GM18517 (cell line): ENCODE data around the gene TCF3.
A peak's percentile ranks its signal among the peaks of the same experiment; 100 is the strongest.
"Not testable (repeated sequence)": the region's sequence is repeated elsewhere in the genome, so short reads cannot be mapped to it uniquely, and the experiment has no call there.

Experiments used
- ATAC-seq: cut with Tn5 transposase; IDR thresholded peaks from one replicate; pipeline ENCODE4 v1.9.1; 2021; ENCODE audit warnings: mild to moderate bottlenecking, moderate library complexity; ENCODE audit not compliant: unreplicated experiment

Gene TCF3

DNA sequence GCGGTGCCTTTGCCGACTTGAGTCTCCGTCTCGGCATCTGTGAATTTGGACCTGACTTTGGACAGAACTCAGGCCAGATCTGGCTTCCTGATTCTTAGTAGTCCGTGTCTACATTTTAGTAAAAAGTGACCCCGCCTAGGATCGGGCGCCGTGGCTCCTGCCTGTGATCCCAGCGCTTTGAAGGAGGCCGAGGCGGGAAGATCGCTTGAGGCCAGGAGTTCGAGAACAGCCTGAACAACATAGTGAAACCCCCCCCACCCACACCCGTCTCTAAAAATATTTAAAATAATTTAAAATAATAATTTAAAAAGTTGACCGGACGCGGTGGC, 849 bp upstream of the TCF3 start:
- peak; percentile 5 for ATAC-seq

DNA sequence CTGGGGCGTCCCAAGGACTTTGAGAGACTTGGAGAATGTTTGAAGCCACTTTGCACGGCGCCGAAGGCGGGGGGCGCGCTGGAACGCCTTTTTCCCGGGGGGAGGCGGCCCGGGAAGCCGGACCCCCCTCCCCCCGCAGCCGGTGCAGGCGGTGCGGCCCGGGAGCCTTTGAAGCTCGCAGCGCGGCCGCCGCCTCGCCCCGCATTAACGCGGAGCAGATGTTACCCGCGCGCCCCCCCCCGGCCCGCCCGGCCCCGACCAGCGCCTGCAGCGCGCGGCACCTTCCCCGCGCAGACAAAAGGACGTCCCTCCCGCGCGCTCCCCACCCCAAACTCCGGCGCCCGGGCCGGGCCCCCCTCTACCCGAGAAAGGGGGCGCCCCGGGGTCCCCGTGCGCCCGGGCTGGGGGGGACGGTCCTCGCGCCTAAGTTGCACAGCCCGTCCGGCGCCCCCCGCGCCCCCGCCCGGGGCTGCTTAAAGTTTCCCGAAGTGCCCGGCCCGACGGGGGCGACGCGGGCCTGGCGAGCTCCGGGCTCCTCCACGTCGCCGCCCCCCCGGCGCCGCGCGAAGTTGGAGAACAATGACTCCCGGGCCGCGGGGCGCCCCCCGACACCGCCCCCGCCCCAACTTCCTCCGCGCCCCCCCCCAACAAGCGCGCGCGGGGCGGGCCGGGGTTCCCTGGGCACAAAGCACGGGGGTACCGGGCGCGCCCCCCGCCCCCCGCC, 685 bp downstream of the TCF3 start:
- ATAC-seq: no peak

DNA sequence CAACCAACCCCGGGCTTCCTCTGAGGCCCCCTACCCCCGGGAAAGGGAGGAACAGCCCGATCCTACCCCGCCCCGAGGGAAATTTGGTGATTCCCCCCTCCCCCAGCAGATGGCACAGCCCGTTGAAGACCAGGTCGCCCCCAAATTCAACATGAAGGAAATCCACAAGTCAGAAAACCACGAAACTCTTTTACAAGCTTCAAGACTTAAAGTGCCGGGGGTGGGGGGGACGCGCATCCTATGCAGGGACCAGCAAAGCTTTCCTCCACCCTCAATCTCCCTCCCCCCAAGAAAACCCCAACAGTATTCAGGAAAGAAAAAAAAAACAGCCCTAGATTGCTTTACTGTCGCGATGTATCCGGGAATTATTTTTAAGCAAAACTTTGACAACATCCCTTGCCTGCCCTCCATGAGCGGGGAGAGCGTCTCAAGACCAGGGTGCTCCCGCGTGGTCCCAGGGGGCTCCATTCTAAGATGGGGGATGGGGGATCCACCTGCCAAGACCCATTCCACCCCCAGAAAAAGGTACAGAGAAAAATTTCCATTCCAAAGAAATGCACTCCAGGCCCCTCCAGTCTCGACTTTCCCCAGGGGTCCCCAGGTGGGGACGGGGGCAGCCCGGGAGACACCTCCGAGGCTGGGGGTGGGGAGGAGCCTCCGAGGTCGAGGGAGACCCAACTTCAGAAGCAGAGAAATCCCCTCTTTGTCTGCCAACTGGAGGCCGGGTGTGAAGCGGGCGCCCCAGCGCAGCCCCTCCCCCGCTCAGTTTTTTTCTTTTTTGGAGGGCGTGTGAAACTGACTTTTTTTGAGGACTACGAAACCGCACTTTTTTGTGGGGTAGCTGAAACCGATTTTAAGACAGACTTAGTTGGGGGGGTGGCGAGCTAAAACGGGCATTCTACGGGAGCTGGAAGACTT, 1.5 kb downstream of the TCF3 start:
- no peak for ATAC-seq

DNA sequence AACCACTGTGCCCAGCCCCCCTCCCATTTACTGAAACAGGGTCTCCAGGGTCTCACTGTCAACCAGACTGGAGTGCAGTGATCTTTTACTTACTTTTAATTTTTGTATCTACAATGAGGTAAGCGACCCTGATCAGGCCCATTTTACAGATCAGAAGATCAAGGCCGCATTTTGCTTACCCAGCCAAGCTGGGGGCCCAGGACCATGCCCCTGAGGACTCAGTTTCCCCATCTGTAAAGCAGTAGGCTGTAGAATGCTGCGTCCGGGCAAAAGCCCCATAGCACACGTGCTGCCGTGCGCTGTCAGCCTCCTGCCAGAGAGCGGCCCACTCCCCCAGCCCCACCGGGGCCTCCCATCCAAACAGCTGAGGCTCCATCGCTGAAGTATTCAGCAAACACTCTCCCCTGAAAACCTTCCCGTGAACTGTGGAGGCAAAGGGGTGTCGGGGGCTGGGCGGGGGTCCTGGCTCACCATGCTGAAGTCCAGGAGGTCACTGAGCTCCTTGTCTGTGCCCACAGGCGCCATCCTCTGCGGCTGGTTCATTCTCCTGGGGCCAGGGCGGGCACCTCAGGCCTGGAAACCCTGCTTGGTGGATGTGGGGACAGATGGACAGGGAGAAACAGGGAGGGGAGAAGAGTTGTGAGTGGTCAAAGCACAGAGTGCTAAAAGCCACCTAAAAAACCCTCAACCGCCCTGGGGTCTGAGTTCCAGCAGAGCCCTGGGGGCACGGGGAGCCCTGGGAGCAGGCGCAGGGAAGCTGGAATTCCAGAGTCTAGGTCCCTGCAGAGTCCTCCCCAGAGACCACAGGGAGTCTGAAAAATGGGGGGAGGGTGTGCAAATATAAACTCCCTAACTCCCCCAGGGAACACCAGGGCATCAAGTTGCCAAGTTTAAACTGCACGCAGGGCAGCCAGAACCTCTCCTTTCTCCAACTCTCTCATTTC, 2.4 kb downstream of the TCF3 start:
- ATAC-seq: no peak

DNA sequence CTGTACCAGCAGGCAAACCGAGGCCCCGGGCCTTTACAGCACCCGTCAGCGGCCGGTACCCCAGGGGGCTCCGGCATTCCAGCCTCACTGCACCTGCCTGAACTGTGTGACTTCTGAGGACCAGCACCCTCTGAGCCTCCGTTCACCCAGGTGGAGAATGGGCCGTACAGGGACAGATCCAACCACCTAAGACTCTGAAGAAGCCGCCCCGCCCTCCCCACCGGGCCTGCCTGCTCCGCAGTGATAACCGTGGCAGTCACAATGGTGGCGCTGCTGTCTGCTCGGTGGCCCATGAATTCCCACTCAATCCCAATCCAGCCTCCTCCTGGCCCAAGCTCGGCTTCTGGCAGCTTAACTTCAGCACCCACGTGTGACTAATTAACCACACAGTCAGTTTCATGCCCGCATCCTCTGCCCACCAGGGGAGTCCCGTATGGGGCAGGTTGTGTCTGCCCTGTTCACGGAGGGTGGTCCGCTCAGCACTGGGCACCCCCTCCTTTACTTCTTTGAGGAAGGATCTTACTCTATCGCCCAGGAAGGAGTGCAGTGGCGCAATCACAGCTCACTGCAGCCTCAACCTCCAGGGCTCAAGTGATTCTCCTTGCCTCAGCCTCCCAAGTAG, 3.4 kb downstream of the TCF3 start:
- ATAC-seq: no peak

DNA sequence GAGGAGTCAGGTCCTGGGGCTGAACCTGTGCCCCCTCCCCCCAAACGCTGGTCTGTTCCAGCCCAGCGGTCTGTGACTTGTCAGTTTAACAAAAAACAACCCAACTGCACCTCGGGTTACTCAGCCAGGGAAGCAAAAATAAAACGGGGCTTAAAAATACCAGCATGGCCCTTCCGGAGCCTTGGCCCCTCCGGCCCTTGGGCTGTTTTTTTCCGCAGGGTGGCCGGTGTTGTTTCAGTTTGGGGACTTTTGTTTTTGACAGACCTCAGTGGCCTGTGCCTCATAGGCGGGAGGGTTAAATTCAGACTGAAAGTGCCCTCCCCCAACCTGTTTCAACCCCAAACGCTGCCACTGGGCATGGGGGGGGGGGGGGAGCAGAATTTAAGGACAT, 4.0 kb downstream of the TCF3 start:
- ATAC-seq: no peak

DNA sequence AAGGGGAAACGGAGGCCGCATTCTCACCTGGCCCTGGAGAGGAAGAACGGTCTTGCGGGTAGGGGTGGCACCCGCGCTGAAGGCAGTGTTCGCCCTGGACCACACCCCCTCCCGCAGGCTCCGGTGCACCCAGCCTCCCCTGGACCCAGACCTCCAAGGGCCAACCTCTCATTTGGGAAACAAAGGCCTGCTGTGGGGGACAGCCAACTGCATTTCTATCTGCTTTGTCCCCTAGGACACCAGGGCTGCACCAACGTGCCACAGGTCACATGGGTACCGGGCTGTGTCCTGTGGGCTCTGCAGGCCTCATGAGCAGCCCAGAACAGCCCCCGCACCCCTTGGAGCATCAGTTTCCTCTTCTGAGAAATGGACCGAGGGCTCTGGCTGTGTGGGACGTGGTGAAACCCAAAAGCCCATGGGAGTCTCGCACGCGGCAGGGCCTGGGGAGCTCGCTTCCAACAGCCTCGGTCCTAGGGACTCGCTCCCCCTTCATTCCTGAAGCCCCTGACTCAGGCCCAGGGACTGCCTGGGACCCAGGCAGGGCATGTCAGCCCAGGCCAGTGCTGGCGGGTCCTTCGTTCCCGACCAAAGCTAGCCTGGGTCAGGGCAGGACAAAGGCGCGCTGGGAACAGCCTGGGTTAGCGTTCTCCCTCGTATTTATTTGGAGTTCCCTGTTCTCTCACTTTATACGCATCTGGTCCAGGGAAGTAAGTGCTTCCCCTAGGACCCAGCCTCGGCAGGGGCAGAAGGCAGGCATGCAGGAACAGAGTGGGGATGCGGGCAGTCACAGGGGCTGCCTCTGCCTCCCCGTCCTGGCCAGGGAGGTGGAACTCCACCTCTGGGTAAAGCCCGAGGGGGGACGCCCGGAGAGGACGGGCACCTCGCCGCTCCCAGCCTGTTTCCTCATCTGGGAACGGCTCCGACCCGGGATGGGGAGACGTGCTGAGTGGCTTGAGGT, 4.6 kb downstream of the TCF3 start:
- ATAC-seq: no peak

DNA sequence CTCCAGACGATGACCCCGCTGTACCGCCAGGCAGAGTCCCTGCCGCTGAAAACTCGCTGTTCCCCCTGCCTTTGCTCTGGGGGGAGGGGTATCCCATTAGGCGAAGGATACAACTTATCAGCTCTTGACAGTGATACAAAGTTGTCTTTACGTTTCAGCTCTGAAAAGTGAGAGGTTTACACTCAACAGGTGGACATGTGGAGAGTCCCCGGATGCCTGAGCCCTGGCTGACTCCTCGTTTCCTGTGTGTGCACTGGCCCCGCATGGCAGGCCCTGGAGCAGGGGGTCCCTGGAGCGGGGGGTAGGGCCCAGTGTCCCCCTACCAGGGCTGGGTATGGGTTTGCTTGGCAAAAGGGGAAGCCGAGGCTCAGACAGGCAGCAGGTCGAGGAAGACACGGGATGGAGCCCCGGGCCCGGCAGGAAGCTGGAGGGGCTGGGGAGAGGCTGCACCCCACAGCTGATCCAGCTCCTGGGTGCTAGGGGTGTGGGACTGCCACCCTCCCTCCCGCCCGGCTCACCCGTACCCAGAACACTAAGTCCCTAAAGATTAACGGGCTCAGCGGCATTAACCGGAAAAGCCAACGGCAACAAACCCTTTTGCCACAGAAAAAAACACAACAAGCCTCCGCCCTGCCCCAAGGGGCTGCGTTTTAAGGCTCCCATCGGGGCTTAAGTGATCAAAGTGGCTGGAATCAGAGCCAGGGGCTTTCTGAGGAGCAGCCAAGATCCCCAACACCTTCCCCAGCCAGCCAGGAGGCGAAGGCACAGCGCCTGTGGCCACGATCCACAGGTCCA, 5.6 kb downstream of the TCF3 start:
- ATAC-seq: no peak

DNA sequence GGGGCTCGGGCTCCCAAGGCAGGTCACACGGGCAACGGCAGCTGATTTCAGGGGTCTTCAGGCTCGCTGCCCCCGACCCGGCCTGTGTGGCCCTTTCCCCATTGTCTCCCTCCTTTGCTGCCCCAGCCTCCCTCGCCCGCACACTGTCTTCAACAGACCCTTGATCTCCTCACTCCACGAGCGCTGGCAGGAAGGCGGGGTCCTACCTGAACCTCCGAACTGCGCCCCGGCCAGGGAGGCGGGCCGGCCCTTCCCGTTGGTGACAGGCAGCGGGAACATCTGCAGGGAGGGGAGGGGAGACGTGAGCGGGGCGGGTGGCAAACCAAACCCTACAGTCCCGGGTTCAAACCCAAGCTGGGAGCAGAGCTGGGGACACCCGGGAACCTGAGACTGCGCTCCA, 6.3 kb downstream of the TCF3 start:
- ATAC-seq: no peak

DNA sequence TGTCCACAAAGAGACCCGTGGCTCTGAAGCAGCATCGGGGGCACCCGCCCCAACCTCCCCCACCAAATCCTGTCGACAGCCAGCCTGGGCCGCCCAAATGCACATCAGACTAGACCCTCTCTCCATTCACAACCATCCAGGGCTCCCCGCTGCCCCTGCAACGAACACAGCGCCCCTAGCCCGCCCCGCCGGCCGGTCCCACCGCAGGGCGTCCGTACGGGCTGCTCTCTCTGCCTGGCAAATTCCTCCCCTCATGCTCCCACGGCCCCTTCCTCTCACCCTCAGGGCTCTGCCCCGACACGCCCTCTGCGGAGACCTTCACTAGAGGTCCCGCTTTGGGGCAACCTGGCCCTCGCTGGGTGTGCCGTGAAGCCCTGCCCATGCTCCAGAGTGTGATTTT, 7.1 kb downstream of the TCF3 start:
- no peak for ATAC-seq

DNA sequence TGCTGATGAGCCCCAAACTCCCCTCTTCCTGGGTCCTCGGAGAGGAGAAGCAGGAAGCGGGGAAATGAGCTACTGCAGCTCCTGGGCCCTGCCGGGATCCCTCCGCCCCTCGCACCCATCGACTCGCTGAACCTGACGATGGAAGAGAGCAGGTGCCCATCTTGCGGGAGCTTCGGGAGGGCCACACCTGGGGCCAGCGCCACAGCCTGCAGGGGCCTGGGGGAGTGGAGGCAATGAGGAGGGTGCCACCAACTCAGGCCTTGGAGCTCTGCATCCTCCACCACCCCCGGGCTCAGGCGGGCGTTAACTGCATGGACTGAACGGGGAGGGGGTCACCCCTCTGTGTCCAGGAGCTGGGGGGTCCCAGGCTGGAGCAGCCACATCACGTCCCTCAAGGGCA, 8.3 kb downstream of the TCF3 start:
- ATAC-seq: no peak

DNA sequence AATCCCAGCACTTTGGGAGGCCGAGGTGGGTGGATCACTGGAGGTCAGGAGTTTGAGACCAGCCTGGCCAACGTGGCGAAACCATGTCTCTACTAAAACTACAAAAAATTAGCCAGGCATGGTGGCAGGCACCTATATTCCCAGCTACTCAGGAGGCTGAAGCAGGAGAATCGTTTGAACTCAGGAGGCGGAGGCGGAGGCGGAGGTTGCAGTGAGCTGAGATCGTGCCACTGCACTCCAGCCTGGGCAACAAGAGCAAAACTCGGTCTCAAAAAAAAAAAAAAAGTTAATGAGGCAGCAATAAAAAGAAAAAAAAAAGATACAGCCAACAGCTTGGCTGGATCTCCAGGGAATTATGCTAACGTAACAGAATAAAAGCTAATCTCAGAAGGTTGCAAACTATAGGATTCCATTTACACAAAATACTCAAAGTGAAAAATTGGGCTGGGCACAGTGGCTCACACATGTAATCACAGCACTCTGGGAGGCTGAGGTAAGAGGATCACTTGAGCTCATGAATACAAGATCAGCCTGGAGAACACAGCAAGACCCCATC, 11.4 kb downstream of the TCF3 start:
- ATAC-seq: not testable (repeated sequence)

DNA sequence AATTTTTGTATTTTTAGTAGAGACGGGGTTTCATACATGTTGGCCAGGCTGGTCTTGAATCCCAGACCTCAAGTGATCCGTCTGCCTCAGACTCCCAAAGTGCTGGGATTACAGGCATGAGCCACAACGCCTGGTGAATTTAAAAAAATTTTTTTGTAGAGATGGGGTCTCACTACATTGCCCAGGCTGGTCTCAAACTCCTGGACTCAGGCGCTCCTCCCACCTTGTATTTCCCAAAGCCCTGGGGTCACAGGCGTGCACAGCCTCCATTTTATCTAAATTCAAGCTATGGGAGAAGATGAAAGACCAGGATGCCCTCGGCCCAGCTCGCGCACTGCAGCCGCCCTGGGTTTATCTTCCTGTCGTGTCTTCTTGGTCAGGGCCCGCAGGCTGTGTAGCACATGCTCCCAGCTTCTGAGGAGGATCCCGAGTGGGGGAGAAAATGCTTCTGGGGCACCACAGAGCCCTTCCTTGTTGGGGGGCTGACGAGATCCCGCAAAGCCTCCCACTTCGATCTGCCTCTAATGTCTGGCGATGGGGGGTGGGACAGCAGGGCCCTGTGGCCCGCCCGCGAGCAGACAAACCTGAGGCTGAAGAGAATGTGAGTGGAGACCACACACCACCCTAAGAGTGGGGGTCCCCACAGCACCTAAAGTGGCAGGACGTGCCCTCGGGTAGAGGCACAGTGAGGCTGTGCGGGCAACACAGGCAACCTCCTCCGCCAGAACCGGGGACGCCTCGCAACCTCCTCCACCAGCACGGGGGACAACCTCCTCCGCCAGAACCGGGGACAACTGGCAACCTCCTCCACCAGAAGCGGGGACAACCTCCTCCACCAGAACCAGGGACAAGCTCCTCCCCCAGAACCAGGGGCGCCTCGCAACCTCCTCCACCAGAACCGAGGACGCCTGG, 15.8 kb downstream of the TCF3 start:
- ATAC-seq: no peak

DNA sequence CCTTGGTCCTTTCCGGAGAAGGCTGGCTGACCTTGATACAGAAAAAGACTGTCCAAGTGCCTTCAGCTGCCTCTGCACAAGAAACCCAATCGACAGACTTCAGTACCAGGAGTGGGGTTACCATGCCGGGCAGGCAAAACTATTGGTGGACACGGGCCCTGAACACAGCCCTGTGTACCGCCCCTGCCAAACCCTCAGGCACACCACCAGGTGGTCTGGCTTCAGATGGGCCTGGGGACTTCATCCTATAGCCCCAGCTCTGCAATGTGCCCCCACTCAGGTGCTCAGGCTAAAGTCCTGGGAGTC, 17.5 kb downstream of the TCF3 start:
- ATAC-seq: no peak

DNA sequence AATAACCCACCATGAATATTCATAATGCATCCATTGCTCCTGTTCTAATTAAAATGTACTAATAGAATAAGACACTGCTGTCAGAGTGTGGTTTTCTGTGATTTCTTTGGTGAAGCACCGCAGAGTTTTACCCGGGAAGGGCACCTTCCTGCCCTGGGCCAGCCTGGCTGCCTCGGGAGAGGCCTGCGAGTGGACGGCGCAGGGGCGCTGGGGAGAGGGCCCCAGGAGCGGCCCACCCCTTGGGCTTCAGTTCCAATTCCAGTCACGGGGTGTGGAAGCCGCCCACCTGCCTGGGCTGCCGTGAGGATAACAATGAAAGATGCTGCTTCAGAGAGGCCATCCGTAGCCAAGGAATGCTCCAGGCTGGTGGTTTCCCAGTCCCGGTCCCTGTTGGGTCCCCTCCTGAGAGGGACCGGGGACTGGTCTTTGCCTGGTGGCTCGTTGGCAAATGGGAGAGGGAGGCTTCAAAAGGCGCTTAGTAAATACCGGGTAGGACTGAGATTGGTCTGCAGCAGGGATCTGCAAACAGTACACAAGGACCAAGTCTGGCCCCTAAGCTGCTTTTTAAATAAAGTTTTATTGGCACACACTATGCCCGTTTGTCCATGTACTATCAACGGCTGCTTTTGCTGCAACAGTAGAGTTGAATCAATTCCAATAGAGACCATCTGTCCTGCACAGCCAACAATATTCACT, 18.0 kb downstream of the TCF3 start:
- no peak for ATAC-seq

DNA sequence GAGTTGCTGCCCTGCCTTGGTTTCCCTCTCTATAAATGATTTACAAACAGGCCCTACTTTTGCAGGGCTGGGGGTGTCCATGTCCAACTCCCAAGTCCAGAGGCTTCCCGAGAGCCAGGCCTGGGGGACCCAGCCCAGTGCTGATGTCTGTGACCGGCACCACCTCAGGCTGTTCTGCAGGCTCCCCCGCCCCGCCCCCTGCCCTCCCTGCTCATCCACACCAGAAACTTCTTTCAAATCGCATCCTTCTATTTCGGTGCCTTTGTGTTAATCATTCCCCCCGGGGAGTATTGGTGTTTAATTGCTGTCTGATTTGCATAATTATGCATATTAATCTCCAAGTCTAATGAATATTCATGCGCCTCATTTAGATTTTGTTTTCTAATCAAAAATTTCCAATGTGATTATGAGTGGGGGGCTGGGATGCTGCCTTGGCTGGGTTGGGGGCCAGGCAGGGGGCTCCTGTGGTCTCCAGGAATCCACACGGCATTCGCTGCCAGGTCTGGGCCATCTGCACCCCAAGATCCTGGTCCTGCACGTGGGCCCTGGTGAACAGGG, 19.1 kb downstream of the TCF3 start:
- no peak for ATAC-seq
